ENCODE results near the gene CAPN13.

Gene CAPN13

DNA sequence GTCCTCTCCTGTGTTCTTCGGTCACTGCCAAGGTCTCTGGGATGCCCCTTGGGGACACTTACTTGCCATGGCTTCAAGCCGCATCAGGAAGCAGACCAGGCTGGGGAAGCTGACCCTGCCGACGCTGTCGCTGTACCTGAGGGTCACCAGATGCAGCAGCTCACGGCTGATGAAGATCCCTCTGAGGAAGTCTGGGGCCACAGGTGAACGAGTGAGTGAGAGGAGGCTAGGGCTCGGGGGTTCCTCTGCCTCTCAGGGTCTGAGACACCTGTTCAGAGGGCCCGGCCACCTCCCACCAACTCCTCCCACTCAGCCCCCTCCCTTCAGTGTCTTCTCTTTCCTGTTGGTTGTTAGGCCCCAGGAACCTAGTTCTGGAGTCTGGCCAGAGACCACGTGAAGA, 74.9 kb downstream of the CAPN13 start:
- in situ Hi-C loops (cut with HindIII; ENCODE audit: low sequenced_read_pairs): no loop called here

DNA sequence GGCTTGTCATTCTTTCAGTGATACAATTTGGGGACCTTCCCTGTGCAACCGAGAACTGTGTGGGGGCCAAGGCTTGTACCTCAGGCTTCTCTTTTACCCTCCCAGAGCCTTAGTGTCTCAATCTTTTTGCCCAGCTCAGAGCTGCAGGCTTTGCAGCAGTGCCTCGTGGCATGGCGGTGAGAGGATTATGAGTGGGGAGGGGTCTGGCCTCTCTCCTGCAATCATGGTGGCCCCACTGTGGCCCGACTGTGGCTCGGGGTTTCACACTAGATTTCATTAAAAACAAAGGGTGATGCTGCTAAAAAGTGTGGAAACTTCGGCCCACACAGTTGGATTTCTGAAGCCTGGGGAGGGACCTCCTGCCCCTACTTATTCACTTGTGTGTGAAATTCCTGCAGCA, 75.5 kb downstream of the CAPN13 start:
- in situ Hi-C loops (cut with HindIII; ENCODE audit: low sequenced_read_pairs): no loop called here

DNA sequence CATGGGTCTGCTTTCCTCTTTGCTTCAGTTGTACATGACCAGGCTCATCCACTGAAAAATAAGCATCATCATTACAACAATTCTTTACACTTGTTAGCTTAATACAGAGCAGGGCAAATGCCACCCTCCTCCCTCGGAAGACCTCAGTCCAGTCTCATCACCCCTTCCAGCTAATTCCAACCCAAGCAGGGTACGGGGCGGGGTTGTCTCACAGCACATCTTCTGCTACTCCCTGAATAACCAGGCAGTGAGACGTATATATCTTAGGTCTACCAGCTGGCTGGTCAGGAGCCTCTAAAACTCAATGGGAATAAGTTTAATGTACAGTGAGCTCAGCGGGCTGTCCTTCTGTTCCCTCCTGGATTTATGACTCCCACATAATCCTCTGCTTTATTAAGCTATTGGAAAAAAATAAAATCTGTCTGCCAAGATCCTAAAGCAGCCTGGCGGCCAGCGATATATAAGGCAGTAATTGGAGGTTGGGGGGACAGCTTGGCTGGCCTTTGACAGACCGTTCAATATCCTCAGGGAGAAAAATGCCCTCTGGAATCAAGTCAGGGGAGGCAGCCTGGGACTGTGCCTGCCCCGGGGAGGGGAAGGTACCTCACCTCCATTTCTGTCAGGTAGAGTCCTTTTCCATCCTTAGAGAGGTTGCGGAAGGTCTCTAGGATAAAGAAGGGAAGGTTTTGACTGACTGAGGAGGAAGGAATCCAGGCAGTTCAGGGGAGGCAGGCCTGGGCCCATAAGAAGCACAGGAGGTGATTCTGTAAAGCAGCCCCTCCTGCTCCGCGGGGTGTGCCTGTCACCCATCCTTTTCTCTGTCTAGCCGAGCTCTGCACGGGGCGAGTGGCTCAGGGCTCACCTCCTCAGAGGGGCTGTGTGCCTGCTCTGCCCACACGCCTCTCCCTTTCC, 76.3 kb downstream of the CAPN13 start:
- in situ Hi-C loops (cut with HindIII; ENCODE audit: low sequenced_read_pairs): no loop called here

DNA sequence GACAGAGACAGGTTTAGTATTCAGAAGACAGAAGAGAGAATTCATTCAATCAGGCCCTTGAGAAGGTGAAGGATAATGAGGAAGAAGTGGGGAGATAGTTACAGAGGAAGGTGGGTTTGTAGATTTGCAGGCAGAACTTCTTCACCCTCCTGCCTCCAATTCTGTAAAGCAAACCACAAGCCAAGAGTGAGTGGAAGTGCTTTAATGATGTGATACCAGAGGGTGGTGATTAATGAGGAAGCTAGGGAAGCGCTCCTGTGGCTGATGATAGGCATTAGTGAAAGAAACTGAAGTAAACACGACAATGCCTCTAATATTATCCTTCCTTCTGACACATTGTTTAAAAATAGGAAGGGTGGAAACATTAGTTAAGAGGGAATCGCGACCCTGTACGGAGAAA, 78.2 kb downstream of the CAPN13 start:
- in situ Hi-C loops (cut with HindIII; ENCODE audit: low sequenced_read_pairs): no loop called here

DNA sequence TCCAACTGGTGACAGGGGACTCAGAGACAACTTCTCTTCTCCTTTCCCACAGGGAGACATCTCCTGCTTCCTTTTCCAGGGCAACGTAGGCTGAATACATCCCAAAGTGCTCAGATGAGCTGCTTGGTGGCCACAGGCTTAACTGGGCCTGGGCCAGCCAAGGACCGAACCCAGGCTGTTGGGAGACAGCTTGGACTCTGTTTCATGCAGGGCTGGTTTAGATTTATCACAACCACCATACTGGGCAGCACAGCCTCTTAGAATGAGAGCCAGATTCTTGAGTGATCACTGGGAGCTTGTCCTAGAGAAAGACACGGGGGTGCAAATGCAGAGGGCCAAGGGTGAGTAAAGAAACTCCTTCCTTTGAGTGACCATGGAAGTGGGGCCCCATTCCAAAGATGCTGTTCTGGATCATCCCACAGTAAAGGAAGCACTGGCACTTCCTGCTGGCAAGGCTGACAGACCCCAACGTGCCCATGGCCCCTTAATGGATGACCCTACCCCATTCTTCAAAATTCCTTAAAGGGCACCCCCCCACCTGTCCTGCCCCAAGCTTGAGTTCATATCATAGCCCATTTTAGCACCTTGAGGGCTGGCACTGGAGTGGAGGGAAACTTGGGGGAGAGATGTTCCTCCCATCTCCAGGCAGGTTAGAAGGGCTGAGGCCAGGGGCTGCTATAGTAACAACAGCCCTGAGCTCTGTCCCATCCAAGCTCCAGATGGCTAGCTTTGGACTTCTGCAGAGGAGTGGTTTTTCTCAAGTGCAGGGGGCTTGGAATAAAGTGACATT, 84.1 kb downstream of the CAPN13 start:
- in situ Hi-C loops (cut with HindIII; ENCODE audit: low sequenced_read_pairs): loop anchor here (5.0 kb wide), 1 partner anchor 54 kb away; no protein-coding TSS in a partner anchor

DNA sequence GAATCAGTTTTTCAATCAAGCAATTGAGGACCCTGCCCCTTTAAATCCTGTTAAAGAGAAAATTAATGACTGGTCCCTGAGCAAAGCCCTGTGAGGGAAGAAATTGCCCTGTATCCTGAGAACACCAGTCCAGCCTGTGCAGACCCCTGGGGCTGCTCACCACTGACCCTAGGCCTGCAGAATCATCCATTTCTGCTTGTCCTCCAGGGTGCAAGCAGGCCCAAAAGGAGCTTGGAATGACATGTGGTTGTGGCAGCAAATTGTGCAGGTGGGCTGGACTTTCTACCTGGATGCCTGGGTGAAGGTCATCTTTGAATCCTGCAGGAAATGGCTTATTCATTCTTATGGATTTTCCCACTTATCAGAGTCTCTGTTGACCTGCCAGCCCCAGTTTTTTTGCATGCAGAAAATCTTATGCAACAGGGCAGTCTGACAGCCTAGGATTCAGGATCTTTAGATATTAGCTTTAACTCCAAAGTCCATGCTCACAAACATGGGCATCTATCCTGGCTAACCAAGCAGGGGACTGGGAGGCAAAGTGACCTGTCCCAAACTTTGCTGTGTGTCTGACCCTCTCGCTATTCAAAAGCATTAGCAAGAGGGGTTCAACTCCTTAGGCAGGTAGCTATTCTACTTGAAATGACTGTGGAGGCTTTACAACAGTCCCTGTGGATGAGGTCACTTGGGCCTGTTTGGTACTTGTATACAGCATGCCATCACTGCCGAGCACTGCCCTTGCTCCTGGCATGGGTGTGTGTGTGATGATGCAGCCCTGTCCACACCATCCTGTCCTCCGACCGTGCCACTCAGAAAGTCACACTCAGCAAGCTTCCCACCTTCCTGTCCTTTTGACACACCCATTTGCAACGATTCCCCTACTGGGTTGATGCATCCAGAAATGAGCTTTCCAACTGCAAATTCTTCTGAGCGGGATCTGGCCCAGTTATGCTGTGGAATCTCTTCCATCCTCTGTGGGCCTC, 85.3 kb downstream of the CAPN13 start:
- in situ Hi-C loops (cut with HindIII; ENCODE audit: low sequenced_read_pairs): loop anchor here (5.0 kb wide), 1 partner anchor 55 kb away; no protein-coding TSS in a partner anchor

DNA sequence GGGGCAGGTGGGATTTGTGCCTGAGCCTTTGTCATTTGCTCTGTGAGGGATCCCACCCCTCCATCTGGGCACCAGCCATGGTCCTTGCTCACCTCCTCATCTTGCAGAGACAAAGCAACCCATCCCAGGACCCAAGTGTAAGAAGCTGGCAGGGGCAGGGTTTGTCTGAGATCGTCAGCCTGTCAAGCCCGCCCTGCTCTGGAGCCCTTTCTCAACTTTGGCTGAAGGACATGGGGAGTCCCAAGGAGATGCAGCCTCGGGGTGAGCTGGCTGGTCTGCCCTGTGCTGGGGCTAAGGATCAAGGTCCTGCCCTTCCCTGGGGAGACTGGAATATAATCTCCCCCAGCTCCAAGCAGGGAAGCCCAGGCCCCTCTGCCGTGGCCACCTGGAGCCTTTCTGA, 86.0 kb downstream of the CAPN13 start:
- in situ Hi-C loops (cut with HindIII; ENCODE audit: low sequenced_read_pairs): loop anchor here (5.0 kb wide), 1 partner anchor 56 kb away; no protein-coding TSS in a partner anchor

DNA sequence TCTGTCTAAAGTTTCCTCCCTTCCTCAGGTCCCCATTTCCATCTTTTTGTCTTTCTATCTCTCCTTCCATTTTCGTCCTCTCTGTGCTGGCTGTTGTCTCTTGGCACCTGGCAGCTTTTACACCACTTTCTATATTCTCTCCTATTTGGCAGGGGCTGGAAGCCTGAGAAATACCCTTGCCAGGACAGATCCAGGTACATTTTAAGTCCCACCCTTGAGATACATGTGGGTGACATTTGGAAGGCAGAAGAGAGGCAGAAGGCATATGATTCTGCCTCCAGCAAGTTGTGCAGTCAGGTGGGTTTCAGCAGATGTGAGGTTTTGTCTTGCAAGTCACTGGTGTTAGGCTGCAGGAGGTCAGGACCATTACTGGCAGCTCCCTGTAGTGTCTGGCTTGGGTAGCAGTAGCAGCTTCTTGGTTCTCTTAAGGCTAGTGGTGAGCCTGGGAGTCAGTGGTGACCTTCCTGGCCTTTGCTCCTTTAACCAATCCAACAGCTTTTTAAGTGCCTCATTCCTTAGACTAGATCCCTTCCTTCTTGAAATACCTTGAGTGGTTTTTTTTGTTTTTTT, 90.1 kb downstream of the CAPN13 start:
- in situ Hi-C loops (cut with HindIII; ENCODE audit: low sequenced_read_pairs): loop anchor here (10.0 kb wide), 1 partner anchor 618 kb away; no protein-coding TSS in a partner anchor

DNA sequence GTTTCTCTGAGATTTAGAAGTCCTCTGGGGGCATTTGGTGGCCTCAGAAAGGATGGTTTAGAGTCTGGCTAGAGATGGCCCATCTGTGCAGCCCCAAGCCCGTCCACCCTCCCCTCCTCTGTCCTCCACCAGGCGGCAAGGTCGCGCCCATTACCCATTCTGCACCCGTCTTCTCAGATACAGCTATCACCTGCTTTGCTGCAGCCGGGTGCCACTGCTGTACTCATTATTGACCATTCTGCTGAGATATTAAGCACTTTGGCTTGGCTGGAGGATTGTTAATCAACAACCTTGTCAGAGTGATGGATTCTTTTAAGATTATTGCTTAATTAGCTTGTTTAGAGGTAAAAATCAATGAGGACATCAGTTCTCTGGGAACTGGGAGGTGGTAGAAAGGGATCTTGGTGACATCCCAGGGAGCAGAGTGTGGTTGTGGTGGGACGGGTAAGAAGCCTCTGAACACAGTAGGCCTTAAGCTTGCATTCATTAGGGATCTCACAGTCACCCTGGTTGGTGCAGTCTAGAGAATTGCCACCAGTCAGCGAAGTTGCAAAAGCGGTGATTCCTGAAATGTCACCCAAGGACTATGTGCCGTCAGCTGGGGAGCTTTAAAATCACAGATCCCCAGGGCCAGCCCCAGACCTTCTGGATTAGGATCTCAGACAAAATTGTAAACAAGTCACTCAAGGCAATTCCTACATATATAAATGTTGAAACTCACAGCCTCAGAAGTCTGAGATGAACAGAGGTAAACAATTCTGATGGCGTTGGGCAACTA, 90.9 kb downstream of the CAPN13 start:
- in situ Hi-C loops (cut with HindIII; ENCODE audit: low sequenced_read_pairs): loop anchor here (10.0 kb wide), 1 partner anchor 618 kb away; no protein-coding TSS in a partner anchor

DNA sequence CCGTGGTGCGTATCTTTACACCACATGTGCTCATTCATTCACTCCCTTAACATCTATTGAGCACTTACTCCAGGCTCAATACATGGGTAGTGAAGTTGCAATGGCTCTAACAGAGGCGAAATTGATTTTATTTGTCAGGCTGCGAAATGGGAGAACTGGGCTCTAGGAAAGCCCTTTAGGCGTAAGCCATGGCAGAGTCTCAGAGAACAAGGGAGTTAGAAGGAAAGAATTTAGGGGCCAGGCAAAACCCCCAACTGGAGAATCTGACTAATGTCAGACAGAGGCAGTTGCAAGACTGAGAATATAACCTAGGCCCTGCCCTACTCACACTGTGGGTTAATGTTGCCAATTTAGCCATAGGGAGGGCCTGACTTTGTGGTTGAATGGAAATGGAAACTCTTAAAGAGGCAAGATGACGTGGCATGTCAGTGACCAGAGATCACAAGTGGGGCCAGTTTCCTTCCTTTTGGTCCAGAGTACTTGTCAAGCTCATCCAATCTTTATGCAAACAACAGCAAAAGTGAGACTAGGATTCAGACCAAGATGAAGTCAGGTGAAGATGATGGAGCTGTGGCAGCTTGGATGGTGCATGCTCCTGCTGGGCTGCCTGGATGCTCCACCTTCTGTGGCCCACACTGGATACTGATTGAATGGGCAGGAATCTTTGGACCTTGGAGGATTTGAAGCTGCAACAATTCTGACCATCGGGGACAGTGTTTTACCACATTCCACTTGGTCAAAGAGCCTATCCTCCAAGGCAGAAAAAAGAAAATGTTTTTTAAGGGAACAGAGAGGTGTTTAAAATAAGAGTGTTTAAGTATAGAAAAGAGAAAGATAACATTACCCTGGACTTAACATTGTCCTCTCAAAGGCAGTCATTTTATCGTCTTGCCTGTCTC, 92.2 kb downstream of the CAPN13 start:
- in situ Hi-C loops (cut with HindIII; ENCODE audit: low sequenced_read_pairs): loop anchor here (10.0 kb wide), 1 partner anchor 620 kb away; no protein-coding TSS in a partner anchor

DNA sequence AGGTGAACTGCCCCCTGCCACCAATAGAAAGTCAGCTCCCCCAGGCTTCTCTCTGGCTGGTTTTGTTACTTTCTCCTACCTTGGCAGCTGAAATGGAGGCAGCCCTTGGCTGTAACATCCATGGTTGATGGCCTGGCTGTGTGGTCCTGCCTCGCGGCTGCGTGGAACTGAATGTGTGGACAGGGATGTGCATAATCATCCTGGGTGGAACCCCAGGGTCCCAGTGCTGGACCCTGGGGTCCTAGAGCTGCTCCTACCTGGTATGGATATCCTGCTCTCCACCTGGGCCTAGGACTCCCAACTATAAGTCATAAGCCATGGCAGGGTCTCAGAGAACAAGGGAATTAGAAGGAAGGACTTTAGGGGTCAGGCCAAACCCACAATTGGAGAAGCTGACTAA, 93.5 kb downstream of the CAPN13 start:
- in situ Hi-C loops (cut with HindIII; ENCODE audit: low sequenced_read_pairs): loop anchor here (10.0 kb wide), 1 partner anchor 621 kb away; no protein-coding TSS in a partner anchor

DNA sequence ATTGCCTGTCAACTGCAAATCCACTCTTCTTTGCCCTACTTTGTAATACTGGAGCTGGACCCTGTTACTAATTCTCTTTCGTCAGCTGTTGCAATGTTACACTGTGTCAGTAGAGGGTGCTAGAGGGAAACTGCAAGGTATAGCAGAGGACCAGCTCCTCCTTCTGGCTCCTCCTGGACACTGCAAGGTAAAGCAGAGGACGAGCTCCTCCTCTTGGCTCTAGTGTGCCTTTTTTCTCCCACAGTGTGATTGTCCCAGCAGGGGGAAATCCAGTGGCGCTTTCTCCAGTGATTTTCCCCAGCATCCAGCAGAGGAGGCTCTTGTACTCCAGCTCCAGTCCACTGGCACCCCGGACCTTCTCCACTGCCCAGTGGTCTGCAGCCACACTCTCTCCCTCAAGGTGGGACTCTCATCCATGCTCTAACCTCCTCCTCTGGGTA, 95.6 kb downstream of the CAPN13 start:
- in situ Hi-C loops (cut with HindIII; ENCODE audit: low sequenced_read_pairs): loop anchor here (10.0 kb wide), 1 partner anchor 623 kb away; no protein-coding TSS in a partner anchor

DNA sequence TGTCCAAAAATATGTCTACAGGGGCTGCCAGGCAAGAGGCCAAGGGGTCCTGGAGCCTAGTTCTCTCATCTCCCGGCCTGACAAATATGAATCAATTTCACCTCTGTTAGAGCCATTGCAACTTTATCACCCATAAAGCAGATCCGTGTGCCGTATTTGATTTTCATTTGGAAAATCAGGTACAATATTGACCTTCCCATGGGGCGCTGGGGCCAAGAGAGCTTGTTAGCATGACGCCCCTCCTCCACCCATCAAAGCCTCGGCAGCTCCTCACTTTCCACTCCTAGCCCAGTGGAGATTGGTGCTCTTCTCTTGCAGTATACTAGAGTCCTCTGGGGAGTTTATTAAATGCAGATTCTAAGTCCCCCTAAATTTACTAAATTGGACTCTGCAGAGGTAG, 96.8 kb downstream of the CAPN13 start:
- in situ Hi-C loops (cut with HindIII; ENCODE audit: low sequenced_read_pairs): loop anchor here (10.0 kb wide), 1 partner anchor 624 kb away; no protein-coding TSS in a partner anchor

DNA sequence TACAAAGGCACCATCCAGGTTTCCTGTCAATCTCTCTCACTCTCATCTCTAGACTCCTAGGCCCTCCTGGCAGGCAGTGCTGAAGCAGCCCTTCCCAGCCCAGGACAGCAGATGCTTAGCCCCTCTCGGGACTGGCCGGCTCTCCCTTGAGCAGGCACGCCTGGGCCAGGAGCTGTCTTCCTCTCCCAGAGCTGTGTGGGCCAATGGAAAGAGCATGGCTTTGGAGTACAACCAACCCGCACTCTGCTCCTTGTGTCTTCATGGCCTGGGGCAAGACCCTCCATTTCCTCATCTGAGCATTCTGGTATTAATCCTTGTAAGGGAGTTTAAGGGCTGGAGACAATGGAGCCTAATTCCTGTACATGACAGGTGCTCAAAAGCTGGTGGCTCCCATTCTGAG, 97.2 kb downstream of the CAPN13 start:
- in situ Hi-C loops (cut with HindIII; ENCODE audit: low sequenced_read_pairs): loop anchor here (10.0 kb wide), 1 partner anchor 625 kb away; no protein-coding TSS in a partner anchor

DNA sequence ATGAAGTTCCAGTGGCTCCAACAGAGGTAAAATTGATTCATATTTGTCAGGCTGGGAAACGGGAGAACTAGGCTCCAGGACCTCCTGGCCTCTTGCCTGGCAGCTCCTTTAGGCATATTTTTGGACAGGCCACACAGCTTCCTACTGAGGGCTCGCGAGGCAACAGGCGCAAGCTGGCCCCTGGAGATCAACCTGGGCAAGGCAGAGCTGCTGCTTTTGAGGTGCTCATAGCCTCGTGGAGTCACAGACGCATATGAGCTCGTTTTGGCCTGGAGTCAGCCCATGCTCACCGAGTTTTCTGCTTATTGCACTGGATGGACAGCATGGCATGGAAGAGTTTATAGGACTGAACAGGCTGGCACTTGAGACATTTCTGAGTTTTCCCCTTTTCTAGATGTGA, 97.7 kb downstream of the CAPN13 start:
- in situ Hi-C loops (cut with HindIII; ENCODE audit: low sequenced_read_pairs): no loop called here

DNA sequence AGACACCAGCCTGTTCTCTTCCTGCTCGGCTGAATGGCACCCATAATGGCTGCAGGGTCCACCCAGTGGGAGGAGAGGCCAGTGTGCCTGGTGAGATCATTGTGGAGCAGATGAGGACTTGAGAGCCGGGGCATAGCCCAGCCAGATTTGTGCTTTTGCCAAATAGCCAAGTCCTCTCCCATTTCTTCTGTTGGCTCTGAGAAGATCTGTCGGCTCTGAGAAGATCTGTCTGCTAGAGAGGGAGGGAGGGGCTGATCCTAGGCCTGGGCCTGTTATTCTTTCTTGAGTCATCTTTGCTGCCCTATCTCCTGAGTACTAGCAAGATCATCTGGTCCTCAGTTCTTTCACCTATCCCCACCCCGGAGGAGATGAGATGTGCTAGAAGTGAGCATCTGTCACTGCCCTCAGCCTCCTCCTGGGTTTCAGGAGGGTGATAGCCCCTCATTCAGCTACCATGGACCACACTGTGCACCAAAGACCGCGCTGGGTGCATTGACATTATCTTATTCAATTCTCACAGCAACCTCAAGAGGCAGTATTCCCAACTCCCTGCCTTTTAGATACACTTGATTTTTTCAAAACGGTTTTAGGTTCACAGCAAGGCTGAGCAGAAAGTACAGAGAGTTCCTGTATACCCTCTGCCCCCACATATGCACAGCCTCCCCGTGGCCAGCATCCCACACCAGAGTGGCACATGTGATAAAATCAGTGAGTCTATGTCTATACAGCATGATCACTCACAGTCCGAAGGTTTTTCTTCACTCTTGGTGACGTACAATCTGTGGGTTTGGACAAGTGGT, 98.6 kb downstream of the CAPN13 start:
- in situ Hi-C loops (cut with HindIII; ENCODE audit: low sequenced_read_pairs): no loop called here

DNA sequence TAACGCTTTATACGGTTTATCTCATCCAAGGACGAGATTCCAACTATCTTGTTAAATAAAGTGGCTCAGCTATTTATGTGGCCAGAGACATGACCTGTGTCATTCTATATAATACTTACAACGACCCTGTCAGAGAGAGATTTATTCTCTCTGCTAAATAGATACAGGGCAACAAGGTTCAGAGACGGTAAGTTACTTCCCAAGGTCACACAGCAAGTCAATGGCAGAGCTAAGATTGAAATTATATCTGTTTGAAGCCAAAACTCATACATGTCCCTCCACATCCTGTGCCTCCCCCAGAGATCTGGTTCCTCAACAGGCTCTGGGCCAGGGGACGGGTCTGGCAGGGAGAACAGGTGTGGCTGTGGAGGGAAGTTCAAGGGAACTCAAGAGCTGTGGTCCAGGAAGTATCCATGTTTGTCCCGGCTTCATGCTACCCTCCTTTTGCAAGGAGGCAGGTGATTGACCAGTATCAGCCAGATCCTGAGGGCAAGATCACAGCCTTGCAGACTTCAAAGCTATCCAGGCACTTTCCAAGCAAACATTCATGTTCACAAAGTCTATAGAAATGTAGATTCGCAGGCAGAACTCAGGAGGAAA, 99.8 kb downstream of the CAPN13 start:
- in situ Hi-C loops (cut with HindIII; ENCODE audit: low sequenced_read_pairs): no loop called here
